ENCODE measurements around the gene TACSTD2. TPM values are rescaled to one million over a fixed set of nuclear protein-coding genes. Genes with fewer than 3 reads are reported as not detected.

TACSTD2 gene
- total RNA-seq, 1 donor from 2014 or later, result not detected

Other genes with a start within 250 kb of the TACSTD2 start
- 21.6 and 22.1 TPM in 2 replicates for gene OMA1, start 30.5 kb downstream of the TACSTD2 start, total RNA-seq
- gene MYSM1, start 122.8 kb upstream of the TACSTD2 start, total RNA-seq, result 47.0 and 50.3 TPM in 2 replicates
- 18.4 and 18.7 TPM in 2 replicates for gene JUN, start 206.8 kb upstream of the TACSTD2 start, total RNA-seq

Measured in T-helper 2 cell treated with Interferon-gamma antibody and Interleukin-4, amounts not matched to agents 100 ng/mL and 5 ng/mL, for 36 hours (primary cell).